Embryonic facial prominence (tissue), 1 donor: ENCODE results near the gene KIF26A.
A peak's percentile ranks its signal among the peaks of the same experiment; 100 is the strongest.
"Not testable (repeated sequence)": the region's sequence is repeated elsewhere in the genome, so short reads cannot be mapped to it uniquely, and the experiment has no call there.

ENCODE experiments used
- DNase-seq: peaks from one replicate; pipeline ENCODE4 v3.0.0-alpha.2; 2016; ENCODE audit errors: extremely low spot score

KIF26A gene

DNA sequence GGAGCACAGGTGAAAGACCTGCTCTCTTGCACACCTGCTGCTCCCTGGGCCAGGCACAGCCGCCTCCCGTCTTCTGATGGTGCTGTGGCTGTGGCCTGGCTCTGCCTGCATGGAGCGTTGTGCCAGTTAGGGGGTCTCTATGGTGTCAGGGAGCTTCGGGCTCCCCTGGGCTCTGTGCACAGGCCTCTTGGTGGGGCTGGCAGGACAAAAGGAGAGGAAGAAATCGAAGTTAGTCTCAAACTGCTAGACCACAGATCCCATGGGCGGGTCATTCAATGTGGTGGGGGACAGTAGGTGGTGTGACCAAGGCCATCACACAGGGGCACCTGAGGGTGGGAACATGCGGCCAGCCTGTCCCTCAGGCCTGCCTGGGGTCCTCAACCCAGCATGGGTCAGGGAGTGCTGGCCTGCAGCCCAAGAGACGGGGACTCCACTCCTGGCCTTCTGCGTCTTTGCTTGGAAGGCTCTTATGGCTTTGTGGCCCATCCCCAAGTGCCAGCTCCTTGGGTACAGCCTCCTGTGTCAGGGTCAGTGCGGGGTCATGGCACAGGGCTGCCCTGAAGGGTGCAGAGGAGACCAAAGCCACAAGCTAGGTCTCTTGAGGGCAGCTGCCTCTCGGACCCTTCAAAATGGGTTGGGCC is 84.1 kb downstream of the KIF26A start:
- DNase-seq: no peak

DNA sequence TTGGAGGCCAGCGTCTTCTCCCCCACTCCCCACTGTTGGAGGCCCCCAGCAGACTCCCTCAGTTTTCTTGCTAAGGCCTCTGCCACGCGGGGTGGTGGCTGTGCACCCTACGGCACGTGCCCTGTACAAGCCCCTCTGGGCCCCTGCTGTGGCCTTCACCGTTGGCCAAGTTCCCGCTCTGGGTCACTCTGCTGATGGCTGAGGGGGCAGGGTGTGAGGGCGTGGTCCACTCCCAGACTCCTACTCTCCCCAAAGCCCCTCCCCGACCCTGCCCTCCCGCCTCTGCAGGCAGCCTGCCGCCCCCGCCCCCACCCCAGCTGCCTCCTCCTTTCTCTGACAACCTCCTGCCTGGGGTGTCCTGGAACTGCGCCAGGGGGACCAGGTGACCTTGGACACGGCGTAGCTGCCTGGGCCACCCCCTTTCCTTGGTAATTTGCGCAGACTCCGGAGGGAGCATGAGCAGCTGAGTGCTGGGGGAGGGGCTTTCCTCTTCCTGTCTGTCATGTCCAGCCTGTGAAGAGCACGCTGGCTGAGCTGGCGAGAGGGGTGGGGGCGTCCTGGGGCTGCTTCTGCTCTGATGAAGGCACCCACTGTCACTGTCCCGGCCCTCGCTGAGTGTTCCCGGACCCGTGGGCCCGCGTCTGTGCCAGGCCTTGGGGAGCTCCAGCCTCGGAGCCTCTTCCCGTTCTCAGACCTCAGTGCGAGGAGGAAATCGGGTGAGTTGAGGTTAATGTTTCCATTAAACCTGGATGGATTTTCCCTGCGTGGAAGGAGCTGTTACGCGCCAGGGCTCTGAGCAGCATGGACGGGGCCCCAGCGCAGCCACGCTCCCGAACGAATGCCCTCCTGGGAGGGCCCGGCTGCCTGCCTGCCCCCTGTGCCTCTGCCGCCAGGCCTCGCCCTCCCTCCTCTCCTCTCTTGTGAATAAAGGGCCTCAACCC is 85.0 kb downstream of the KIF26A start:
- DNase-seq: peak; percentile 28

DNA sequence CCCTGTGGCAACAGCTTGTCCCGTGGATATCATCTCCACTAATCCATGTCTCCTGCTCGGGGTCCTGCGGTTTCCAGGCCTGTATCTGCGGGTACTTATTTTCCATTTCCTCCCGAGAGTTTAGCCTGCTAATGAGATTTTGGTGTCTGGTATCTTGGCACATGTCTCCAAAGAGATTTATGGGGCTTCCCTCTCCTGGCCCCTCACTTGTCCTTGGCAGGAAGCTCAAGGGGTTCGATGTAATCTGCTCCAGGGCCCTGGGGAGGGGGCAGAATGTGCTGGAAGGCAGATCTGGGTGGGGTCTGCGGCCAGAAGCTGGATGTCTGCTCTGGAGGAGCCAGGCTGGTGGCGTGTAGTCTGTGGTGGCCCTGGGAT is 85.7 kb downstream of the KIF26A start:
- DNase-seq: peak; percentile 35

DNA sequence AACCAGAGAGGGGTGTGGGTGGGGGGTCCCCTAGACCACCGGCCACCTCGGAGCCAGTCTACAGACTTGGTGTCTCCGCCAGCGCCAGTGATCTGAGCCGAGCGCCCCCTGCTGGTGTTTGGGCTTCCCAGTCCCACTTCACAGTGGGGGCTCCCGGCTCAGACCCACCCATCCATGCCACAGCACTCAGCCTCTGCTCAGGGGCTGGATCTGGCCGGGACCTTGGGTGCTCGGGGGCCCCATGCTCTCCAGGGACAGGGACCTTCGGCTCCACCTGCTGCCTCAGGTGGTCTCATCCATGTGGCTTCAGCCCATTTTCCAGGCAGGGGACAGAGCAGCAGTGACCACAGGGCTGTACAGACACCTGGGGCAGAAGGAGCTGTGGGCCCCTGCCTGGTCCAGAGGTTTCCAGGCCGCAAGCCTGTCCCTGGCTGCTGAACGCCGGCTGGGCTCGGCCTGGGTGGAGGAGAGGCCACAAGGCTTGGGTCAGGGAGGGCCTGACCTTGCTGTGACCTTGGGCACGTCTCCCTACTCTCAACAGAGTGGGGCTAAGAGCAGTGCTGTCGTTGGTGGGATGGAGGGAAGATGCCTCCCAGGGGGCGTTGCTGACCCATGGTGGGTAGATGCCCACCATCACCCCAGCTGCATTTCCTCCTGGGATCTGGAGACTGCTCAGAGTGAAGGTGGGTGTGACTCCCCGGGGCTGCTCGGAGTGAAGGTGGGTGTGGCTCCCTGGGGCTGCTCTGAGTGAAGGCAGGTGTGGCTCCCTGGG is 86.3 kb downstream of the KIF26A start:
- no peak for DNase-seq

DNA sequence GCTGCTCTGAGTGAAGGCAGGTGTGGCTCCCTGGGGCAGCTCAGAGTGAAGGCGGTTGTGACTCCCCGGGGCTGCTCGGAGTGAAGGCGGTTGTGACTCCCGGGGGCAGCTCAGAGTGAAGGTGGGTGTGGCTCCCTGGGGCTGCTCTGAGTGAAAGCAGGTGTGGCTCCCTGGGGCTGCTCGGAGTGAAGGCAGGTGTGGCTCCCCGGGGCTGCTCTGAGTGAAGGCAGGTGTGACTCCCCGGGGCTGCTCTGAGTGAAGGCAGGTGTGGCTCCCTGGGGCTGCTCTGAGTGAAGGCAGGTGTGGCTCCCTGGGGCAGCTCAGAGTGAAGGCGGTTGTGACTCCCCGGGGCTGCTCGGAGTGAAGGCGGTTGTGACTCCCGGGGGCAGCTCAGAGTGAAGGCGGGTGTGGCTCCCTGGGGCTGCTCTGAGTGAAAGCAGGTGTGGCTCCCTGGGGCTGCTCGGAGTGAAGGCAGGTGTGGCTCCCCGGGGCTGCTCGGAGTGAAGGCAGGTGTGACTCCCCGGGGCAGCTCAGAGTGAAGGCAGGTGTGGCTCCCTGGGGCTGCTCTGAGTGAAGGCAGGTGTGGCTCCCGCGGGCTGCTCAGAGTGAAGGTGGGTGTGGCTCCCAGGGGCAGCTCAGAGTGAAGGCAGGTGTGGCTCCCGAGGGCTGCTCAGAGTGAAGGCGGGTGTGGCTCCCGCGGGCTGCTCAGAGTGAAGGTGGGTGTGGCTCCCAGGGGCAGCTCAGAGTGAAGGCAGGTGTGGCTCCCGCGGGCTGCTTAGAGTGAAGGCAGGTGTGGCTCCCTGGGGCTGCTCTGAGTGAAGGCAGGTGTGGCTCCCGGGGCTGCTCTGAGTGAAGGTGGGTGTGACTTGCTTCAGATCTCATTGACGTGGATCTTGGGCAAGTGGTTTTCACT is 87.1 kb downstream of the KIF26A start:
- not testable (repeated sequence) for DNase-seq

DNA sequence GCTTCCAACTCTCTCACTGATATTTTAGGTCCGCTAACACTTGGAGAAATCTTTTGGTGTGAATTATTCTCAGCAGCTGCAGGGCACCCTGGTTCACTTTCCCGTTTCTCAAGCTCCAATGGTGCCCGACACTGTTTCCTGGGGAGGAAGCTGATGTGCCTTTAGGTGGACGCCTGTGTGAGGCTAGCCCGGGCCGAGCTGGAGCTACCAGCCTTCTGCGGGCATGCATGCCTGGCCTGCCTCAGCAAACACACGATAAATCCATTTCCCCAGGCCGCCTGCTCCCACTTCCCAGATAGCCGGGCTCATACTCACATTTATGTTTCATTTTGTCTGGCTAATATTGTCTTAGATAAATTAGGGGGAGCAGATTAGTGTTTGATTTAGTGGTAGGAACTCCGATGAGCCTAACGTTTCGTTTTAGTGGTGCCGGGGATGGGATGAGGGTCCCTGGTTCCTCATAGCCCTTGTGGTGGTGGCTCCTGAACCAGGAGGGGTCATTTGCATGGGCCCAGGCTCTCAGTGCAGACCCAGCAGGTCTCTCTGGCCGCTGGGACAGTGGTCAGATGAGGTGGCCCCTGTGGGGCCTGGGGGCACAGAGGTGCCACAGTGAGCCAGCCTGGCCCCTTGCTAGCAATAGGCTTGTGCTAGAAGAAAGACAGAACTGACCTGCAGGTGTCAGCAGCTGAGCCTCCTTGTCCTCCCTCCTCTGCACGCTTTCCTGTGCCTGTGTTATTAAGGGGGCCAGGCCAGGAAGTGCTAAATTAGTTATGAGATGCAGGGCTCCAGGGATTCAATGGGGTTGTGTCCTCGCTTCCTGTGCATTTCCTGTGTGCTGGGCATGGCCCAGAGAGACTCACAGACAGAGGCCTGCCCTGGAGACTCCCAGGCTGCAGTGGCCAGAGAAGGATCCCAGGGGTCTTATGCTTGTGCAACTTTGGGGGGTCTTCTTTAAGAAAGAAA is 88.3 kb downstream of the KIF26A start:
- DNase-seq: no peak

DNA sequence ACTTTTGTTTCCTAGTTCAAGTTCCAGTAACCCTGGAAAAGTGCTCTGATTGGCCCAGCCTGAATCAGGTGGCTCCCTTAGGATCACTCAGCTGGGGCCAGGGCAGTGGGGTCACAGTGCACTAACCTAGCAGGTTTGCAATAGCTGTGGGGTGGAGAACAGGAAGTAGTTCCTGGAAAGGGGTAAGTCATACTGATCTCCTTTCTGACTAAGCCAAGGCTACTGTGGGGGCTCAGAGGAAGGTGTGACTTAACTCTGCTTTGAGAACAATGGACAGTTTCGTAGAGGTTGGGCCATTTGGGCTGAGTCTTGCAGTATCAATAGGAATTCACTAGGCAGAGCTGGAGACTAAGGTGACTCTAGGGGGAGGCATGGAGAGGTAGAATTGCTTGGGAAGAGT is 89.4 kb downstream of the KIF26A start:
- no peak for DNase-seq

DNA sequence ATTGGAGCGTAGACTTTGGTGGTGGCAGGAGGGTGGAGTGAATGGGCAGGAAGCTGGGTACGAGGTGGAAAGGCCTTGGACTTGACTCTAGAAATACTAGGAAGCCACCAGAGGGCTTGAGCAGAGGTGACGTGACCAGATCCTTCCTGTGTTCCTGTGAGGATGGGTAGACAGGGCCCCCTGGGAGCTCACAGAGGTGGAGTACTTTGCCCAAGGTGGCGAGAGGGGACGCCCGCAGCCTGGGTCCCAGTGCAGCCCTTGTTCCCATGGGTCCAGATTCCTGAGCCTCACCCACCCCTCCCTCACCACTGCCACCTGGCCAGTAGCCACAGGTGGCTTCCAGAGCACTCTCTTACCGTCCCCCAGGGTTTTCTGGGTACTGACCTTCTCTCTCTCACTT is 89.8 kb downstream of the KIF26A start:
- no peak for DNase-seq

DNA sequence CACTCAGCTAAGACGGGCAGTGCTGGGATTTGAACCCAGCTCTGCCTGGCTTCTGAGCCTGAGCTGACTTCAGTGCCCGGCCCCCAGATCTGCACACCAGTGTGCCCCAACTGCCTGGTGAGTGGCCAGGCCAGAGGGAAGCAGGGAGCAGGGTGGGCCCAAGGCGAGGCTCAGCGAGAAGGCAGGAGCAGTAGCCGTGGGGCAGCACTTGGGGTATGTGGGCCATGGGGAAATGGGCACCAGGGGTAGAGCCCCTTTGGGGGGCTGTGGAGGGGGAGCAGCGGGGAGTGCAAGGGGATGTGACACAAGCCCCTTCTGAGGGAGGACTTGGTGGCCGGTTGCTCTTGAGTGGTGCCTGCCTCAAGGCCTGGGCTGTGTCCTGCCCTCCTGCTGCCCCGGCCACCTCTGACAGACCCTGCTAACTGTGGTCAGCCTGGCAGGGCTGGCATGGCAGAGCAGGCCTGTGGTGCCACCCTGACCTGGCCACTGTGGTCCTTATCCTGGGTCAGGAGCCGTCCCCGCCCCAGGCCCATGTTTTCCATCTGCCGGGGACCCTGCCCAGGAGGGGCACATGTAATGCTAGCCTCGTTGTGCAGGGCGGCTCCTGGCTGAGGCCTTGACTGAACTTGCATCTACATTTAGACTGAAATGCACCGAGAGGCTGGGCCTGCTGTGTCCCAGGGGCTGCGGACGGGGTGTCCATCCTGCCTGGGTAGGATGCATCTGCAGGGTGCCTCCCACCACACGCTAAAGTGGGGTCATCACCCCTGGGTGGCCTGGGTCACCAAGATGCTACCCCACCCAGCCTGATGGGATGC is 90.5 kb downstream of the KIF26A start:
- DNase-seq: no peak

DNA sequence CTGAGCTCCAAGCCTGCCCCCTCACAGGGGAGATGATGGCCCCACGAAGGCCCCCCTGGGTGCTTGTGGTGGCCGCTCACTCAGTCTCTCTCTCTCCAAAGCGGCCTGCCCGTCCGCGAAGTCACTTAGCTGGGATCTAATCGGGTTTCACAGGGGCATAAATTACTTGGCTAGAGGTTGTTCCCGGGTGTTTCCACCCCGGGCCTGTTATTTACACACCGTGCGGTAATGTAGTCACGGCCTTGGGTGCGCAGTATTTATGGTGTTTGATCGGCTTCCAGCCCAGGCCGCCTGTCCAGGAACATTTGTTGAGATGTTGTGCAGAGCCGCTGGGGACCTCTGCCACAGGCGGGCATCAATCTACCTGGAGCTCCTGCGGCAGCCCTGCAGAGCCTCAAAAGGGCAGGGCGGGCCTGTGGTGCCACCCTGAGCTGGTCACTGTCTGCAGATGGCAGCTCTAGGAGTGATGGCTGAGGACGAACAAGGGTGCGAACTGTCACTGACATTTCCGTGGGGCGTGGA is 91.2 kb downstream of the KIF26A start:
- no peak for DNase-seq

DNA sequence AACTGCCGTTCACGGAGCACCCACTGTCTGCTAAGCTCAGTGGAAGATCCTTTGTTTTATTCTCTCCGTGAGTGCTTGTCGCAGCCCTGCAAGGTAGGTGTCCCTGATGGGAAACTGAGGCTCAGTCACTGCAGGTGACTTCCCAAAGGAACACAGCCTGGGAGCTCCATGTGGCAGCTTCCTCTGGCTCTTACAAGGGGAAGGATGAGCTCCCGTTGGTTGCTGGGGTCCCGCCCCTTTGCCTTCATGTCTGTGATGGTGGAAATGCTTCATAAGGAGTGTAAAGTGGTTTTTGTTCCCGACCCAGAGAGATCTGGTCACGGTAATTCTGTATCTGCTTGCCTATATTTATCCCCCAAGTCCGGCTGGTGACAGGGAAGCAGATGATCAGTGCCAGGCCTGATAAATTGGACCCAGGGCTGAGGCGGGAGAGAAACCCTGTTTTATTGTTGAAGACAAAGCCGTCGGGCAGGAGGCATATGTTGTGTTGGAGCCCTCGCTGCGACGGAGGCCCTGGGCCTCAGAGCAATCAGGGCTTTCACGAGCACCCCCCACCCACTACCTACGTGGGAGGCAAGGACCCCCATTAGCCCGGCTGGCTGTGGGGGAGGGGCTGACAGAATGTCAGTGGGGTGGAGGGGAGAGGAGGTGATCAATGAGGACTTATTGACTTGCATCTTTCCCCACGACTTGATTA is 91.9 kb downstream of the KIF26A start:
- no peak for DNase-seq
